ENCODE data around the gene ZPLD1. TPM values are rescaled to one million over a fixed set of nuclear protein-coding genes. Genes with fewer than 3 reads are reported as not detected.

ZPLD1 gene
- total and polyA plus RNA-seq, 2 of the 8 experiments (the other 6 are each of a cell fraction or from before 2014, with no cell fraction given): not detected

DNA sequence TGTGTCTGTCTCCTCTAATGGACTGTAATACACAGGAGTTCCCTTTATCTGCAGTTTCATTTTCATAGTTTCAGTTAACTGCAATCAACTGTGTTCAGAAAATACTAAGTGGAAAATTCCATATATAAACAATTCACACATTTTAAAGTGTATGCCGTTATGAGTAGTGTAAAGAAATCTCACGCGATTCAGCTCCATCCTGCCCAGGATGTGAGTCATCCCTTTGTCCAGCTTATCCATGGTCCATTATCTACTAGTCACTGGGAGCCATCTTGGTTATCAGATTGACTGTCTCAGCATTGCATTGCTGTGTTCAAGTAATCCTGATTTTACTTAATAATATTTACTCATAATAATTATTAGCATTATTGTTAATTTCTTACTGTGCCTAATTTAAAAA lies 14.5 kb downstream of the ZPLD1 start (continued):
- TF ChIP-seq POU5F1 (IDR thresholded peaks at IDR 0.05; ENCODE audit: low read depth, low read length): no peak
- no peak for TF ChIP-seq CBX5 (IDR thresholded peaks at IDR 0.05; ENCODE audit: low read depth, low read length)
